Activated CD8-positive, alpha-beta memory T cell treated with anti-CD3 and anti-CD28 coated beads, Interleukin-2, amount 50 U/mL, for 48 hours (primary cell): Measurements from ENCODE around the gene TSC22D4.
A peak's percentile ranks its signal among the peaks of the same experiment; 100 is the strongest.

Experiments
- DNase-seq: peaks from one replicate; pipeline ENCODE4 v3.0.0-alpha.2; 2020

TSC22D4 gene

DNA sequence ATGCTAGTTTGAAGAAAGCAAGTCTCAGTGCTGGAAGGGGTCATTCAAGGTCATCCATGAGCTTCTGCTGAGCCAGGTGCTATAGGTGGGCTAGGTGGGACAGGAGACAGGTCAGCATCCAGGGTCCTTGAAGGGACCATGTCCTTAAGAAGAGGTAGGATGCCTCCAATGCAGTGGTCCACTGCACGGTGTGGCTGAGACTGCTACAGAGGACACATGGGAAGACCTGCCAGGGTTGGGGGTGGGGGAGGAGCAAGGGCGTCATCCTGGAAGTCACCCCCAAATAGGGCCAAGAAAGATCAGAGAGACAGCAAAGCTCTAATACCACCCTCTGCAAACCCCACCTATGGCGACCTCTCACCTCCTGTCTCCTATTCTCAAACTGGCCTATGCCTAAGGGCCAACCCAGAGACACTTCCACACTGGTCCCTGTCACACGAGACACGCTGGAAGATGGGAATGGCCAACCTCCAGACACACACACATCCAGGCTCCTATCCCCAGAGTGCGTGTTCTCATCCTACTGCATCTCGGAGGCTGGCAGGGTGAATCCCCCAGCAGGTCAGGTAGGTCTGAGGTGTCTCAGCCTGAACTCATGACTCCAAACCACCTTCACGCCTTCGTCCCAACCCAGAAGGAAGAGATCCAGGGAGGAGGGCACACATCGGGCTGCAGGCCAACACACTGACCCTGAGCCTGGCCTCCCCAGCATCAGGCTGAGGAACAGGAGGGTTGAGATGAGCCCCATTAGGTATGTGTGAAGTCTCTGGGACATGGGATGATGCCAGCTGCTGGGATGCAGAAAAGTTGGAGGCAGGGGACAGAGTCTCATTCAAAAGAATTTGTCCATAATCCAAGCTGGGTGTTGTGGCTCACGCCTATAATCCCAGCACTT, 37.1 kb downstream of the TSC22D4 start:
- no peak for DNase-seq

DNA sequence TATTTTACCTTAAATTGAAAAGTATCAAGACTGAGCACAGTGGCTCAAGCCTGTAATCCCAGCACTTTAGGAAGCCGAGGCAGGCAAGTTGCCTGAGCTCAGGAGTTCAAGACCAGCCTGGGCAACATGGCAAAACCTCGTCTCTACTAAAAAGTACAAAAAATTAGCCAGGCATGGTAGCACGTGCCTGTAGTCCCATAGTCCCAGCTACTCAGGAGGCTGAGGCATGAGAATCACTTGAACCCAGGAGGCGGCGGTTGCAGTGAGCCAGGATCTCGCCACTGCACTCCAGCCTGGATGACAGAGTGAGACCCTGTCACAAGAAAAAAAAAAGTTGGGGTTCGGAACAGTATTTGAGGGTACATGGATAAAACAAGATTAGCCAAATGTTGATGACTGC, 39.8 kb downstream of the TSC22D4 start:
- peak; percentile 25 for DNase-seq

DNA sequence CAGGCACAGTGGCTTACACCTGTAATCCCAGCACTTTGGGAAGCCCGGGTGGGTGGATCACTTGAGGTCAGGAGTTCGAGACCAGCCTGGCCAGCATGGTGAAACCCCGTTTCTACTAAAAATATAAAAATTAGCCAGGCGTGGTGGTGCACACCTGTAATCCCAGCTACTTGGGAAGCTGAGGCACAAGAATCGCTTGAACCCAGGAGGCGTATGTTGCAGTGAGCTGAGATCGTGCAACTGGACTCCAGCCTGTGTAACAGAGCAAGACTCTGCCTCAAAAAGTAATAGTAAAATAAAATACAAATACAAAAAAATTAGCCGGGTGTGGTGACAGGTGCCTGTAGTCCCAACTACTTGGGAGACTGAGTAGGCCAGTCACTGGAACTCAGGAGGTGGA, 40.3 kb downstream of the TSC22D4 start:
- peak; percentile 29 for DNase-seq

DNA sequence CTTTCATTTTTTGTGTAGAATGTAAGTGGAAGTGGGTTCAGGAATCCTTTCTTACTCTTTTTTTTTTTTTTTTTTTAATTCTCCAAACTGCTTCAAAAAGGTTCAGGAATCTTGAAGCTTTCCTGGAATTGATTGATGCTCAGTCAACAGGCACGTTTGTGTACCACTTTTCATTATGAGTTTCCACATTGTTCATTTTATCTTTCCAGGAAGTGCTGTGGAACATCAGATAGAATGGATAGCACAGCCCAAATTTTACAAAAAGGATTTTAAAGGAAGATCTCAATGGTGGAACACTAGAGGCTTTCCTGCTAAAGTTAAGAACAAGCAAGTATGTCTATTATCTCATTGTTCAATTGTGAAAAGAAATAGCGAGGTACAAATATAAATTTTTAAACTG, 40.8 kb downstream of the TSC22D4 start:
- no peak for DNase-seq

GRCh38 chr7:100437150-100438100, 41.6 kb downstream of the TSC22D4 start:
- DNase-seq: no peak

DNA sequence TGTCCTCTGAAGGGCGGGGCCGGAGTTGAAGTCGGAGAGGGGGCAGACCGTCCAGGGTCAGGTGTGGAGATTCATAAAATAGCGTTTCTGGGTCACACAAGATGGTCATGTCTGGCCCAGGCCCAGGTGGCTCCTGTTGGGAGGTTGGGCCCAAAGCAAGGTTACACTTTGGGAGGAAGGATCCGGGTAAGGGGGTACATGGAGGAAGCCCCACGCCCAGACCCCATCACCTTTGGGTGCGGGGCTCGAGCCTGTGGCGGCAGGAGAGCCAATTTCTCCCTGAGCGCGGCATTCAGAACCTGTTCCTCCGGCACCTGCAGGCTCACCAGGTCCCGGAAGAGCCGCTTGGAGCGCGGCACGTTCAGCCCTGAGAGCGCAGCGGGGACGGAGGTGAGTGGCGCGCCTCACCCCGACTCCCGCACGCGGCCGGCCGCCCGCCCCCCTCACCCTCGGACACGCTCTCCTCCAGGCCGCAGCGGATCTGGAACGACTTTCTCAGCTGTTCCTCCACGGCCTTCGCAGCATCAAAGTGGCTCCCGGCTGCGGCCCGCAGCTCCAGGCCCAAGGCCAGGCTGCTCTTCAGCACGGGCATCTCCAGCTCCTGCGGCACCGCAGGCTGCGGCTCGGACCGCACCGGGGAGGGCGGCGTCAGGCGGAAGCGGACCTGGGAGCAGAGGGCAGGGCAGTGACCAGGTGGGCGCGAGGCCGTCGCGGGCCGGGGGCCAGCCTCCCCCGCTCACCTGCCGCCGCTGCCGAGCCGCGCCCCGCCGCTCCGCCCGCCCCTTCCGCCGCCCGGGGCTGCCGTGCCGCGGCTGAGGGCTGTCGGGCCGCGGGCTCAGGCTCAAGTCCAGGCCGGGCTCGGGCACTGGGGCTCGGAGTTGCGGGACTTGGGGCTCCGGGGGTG, 43.4 kb downstream of the TSC22D4 start:
- DNase-seq: peak; percentile 78

DNA sequence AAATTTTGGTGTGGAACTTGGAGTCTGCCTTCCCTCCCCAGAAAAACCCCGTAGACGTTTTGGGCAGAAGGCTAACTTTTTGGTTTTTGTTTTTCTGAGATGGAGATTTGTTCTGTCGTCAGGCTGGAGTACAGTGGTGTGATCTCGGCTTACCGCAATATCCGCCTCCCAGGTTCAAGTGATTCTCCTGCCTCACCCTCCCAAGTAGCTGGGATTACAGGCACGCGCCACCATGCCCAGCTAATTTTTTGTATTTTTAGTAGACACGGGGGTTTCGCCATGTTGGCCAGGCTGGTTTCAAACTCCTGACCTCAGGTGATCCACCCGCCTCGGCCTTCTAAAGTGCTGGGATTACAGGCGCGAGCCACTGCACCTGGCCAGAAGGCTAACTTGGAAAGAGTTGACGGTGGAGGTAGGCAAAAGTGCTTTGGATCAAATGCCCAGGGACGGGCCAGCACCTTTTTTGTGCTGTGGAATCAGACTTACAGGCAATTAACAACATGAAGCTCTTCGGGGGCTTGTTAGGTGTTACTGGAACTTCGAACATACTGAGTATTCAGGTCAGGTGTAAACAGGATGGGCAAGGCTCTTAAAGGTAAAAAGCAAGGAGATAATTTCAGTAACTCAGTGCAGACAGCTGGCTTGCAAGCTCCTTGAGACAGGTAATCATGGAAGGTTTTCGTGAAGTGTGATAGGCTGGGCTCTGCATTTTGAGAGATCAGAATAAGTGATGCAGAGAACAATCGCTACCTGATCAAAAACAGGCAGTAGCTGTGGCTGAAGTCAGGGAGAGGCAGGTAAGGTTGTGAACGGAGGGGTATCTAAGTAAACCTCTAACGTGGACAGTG, 44.5 kb downstream of the TSC22D4 start:
- no peak for DNase-seq

GRCh38 chr7:100433592-100434296, 45.3 kb downstream of the TSC22D4 start:
- DNase-seq: no peak

DNA sequence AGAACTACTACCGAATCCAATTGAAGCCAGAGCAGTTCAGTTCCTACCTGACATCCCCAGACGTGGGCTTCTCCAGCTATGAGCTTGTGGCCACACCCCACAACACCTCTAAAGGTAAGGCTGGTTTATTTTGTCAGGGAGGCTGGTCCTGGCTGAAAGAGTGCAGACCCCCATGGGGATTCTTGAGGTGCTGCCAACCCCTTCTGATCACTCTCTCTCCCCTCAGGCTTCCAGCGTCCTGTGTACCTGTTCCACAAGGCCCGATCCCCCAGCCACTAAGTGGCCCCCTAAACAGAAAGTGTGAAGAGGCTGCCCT, 45.8 kb downstream of the TSC22D4 start:
- no peak for DNase-seq

GRCh38 chr7:100432621-100433275, 46.3 kb downstream of the TSC22D4 start:
- DNase-seq: no peak

GRCh38 chr7:100432053-100432452, 47.0 kb downstream of the TSC22D4 start:
- DNase-seq: no peak

DNA sequence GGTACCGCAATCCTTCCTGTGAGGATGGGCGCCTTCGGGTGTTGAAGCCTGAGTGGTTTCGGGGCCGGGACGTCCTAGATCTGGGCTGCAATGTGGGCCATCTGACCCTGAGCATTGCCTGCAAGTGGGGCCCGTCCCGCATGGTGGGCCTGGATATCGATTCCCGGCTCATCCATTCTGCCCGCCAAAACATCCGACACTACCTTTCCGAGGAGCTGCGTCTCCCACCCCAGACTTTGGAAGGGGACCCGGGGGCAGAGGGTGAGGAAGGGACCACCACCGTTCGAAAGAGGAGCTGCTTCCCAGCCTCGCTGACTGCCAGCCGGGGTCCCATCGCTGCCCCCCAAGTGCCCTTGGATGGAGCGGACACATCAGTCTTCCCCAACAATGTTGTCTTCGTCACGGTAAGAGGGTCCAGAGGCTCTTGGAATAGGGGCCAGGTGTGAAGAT, 47.7 kb downstream of the TSC22D4 start:
- no peak for DNase-seq

- DNase-seq: no peak
Measured at GRCh38 chr7:100430493-100431285, 48.3 kb downstream of the TSC22D4 start.

DNA sequence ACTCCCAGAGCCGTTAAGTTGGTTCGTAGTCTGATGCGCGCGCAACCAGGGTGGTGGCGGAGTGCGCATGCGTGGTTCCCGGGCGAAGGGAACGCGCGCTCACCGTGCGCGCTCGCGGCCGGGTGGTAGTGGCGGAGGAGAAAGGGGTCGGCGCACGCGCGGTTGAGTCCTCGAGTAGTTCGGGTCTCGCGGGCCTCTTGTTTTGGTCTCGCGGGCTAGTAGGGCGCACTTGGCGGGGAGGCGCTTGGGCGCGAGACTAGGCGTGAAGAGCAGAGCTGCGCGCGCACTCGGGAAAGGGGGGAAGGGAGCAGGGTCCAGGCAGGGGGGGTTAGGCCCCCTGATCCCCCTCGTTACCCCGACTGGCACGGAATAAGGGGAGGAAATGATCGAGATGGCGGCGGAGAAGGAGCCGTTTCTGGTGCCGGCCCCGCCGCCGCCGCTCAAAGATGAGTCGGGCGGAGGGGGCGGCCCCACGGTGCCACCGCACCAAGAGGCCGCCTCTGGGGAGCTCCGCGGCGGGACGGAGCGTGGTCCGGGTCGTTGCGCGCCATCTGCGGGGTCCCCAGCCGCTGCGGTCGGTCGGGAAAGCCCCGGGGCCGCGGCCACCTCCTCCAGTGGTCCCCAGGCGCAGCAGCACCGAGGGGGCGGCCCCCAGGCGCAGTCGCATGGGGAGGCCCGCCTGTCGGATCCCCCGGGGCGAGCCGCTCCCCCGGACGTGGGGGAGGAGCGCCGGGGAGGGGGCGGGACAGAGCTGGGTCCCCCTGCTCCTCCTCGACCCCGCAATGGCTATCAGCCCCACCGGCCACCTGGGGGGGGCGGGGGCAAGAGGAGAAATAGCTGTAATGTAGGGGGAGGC, 49.1 kb downstream of the TSC22D4 start, which contains the start of gene MEPCE:
Gene MEPCE (plus strand): TSS at position 195 of the 856 bp plus-strand sequence. CDS start 188 bp downstream, at position 383.
- peak; percentile 100 for DNase-seq

- DNase-seq: peak; percentile 100
Measured at GRCh38 chr7:100428967-100429636, 49.9 kb downstream of the TSC22D4 start.

- peak; percentile 99 for DNase-seq
Measured at GRCh38 chr7:100428199-100428966, 50.6 kb downstream of the TSC22D4 start, which contains the start of gene ZCWPW1. ZCWPW1 (minus strand) TSS chr7:100428703; CDS start chr7:100420649, 8,054 bp downstream.

- no peak for DNase-seq
Measured at GRCh38 chr7:100427762-100428198, 51.2 kb downstream of the TSC22D4 start.
